ENCODE results near the gene MYOZ2.

GRCh38 chr4:119189638-119190037 lies 54.0 kb downstream of the MYOZ2 start:
- TF ChIP-seq POLR2AphosphoS5 (IDR thresholded peaks at IDR 0.05; ENCODE audit: insufficient read depth, low read depth, low read length) (no peak), CTCF (IDR thresholded peaks at IDR 0.05; ENCODE audit: extremely low read depth in 1 of 2, insufficient read depth in 1 of 2, low read depth in 1 of 2, low read length in 2 of 2) (no peak)

Data from endothelial cell of umbilical vein (primary cell).